ENCODE measurements around the gene LPAR1. TPM values are rescaled to one million over a fixed set of nuclear protein-coding genes. Genes with fewer than 3 reads are reported as not detected.

Gene LPAR1
- total RNA-seq, 1 experiment from 2014 or later: 11.0 TPM

DNA sequence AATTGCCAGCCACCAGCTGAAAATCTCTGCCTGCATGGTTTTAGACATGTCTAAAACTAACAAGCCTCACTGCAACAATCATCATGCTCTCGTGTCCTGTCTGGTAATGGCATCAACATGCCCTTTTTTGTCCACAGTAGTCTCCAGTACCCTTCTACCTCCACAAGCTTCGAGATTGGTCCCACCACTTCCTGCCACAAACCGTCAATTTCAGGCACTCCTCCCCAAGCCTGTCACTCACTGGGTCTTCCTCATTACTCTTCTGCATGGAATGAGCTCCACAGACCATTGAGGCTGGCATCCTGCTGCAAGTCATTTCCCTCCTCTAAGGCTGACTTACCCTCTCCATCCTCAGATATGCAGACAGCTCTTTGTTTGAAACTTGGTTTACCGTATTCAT is 9.0 kb downstream of the LPAR1 start:
- no peak for ATAC-seq
- no peaks in the 10 kb centered on the region for H3K9me3 ChIP-seq (ENCODE audit: control insufficient read depth, insufficient read depth, low read depth, low read length)
- no peak overlapping the region for H3K4me3 ChIP-seq (ENCODE audit: low read depth in 2 of 2, low read length in 2 of 2)
- ChIA-PET POLR2A (interaction anchor here (0.5 kb wide), 1 partner anchor 160 kb away, joined by 4 read pairs; no protein-coding TSS in a partner anchor), CTCF (no interaction called here)
- no peaks in the 10 kb centered on the region for H3K4me1 ChIP-seq (ENCODE audit: control insufficient read depth, insufficient read depth, low read length)
- in situ Hi-C loops (cut with HindIII; ENCODE audit: low pct_unique_long_range_greater_than_20kb, low sequenced_read_pairs) (no loop called here), intact Hi-C loops (cut with micrococcal nuclease; ENCODE audit: unreplicated experiment) (no loop called here)
- H3K36me3 ChIP-seq (ENCODE audit: control insufficient read depth, insufficient read depth, low read length): no peaks in the 10 kb centered on the region
- H3K27me3 ChIP-seq (ENCODE audit: control insufficient read depth, insufficient read depth, low read length): no peaks in the 10 kb centered on the region
- no peak for DNase-seq (ENCODE audit: low read depth, low spot score)
- no TSS peak for BruUV-seq (replicated peaks)
- H3K27ac ChIP-seq (ENCODE audit: low read length): no peak overlapping the region
- TF ChIP-seq, protein P1, sequence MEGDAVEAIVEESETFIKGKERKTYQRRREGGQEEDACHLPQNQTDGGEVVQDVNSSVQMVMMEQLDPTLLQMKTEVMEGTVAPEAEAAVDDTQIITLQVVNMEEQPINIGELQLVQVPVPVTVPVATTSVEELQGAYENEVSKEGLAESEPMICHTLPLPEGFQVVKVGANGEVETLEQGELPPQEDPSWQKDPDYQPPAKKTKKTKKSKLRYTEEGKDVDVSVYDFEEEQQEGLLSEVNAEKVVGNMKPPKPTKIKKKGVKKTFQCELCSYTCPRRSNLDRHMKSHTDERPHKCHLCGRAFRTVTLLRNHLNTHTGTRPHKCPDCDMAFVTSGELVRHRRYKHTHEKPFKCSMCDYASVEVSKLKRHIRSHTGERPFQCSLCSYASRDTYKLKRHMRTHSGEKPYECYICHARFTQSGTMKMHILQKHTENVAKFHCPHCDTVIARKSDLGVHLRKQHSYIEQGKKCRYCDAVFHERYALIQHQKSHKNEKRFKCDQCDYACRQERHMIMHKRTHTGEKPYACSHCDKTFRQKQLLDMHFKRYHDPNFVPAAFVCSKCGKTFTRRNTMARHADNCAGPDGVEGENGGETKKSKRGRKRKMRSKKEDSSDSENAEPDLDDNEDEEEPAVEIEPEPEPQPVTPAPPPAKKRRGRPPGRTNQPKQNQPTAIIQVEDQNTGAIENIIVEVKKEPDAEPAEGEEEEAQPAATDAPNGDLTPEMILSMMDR (IDR thresholded peaks at IDR 0.05): no peak
- TF ChIP-seq TCF7L2 (IDR thresholded peaks at IDR 0.05; ENCODE audit: low read depth, low read length) (no peak), SIN3A (IDR thresholded peaks at IDR 0.05; ENCODE audit: borderline replicate concordance, insufficient read depth, low read depth, low read length) (no peak), POLR2AphosphoS5 (IDR thresholded peaks at IDR 0.05; ENCODE audit: low read depth, low read length) (no peak)
- TF ChIP-seq, protein P2, sequence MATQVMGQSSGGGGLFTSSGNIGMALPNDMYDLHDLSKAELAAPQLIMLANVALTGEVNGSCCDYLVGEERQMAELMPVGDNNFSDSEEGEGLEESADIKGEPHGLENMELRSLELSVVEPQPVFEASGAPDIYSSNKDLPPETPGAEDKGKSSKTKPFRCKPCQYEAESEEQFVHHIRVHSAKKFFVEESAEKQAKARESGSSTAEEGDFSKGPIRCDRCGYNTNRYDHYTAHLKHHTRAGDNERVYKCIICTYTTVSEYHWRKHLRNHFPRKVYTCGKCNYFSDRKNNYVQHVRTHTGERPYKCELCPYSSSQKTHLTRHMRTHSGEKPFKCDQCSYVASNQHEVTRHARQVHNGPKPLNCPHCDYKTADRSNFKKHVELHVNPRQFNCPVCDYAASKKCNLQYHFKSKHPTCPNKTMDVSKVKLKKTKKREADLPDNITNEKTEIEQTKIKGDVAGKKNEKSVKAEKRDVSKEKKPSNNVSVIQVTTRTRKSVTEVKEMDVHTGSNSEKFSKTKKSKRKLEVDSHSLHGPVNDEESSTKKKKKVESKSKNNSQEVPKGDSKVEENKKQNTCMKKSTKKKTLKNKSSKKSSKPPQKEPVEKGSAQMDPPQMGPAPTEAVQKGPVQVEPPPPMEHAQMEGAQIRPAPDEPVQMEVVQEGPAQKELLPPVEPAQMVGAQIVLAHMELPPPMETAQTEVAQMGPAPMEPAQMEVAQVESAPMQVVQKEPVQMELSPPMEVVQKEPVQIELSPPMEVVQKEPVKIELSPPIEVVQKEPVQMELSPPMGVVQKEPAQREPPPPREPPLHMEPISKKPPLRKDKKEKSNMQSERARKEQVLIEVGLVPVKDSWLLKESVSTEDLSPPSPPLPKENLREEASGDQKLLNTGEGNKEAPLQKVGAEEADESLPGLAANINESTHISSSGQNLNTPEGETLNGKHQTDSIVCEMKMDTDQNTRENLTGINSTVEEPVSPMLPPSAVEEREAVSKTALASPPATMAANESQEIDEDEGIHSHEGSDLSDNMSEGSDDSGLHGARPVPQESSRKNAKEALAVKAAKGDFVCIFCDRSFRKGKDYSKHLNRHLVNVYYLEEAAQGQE (IDR thresholded peaks at IDR 0.05; ENCODE audit: insufficient read depth in 1 of 2, low read depth in 2 of 2, low read length in 1 of 2): no peak

DNA sequence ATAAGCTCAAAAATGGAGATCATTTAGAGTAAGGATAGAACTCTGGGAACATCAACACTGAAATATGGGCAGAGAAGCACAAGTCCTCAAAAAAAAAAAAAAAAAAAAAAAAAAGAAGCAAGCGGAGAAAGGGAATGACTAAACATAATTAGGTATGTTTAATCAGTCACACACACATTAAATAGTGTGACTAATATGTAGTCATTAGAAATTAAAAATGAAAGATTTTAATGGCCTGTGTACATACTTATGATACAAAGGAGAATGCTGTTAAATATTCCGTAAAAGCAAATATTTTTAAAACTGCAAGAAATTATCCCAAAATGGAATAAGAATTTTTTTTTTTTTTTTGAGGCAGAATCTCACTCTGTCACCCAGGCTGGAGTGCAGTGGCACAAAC is 10.5 kb downstream of the LPAR1 start:
- no peak overlapping the region for H3K4me3 ChIP-seq (ENCODE audit: low read depth in 2 of 2, low read length in 2 of 2)
- DNase-seq (ENCODE audit: low read depth, low spot score) (no peak), ATAC-seq (no peak)
- in situ Hi-C loops (cut with HindIII; ENCODE audit: low pct_unique_long_range_greater_than_20kb, low sequenced_read_pairs) (no loop called here), intact Hi-C loops (cut with micrococcal nuclease; ENCODE audit: unreplicated experiment) (no loop called here)
- H3K4me1 ChIP-seq (ENCODE audit: control insufficient read depth, insufficient read depth, low read length): no peaks in the 10 kb centered on the region
- BruUV-seq (replicated peaks): no TSS peak
- TF ChIP-seq, protein P2 (IDR thresholded peaks at IDR 0.05; ENCODE audit: insufficient read depth in 1 of 2, low read depth in 2 of 2, low read length in 1 of 2): no peak
- no peak for TF ChIP-seq SIN3A (IDR thresholded peaks at IDR 0.05; ENCODE audit: borderline replicate concordance, insufficient read depth, low read depth, low read length)
- H3K27ac ChIP-seq (ENCODE audit: low read length): no peak overlapping the region
- ChIA-PET CTCF (no interaction called here), POLR2A (no interaction called here)
- no peaks in the 10 kb centered on the region for H3K36me3 ChIP-seq (ENCODE audit: control insufficient read depth, insufficient read depth, low read length)
- no peaks in the 10 kb centered on the region for H3K9me3 ChIP-seq (ENCODE audit: control insufficient read depth, insufficient read depth, low read depth, low read length)
- H3K27me3 ChIP-seq (ENCODE audit: control insufficient read depth, insufficient read depth, low read length): no peaks in the 10 kb centered on the region

All from Panc1 (cell line).